ENCODE results near the gene ABCA3.

The ABCA3 gene

GRCh38 chr16:2308089-2308962, 32.2 kb downstream of the ABCA3 start:
- no peak for DNase-seq

GRCh38 chr16:2299915-2300192, 40.7 kb downstream of the ABCA3 start:
- DNase-seq: no peak

- no peak for DNase-seq
Observed at GRCh38 chr16:2299121-2299914, 41.2 kb downstream of the ABCA3 start.

- DNase-seq: no peak
Observed at GRCh38 chr16:2298621-2299020, 41.9 kb downstream of the ABCA3 start.

GRCh38 chr16:2297506-2297860, 43.0 kb downstream of the ABCA3 start:
- DNase-seq: no peak

GRCh38 chr16:2296661-2297505, 43.6 kb downstream of the ABCA3 start:
- DNase-seq: no peak

- DNase-seq: no peak
Observed at GRCh38 chr16:2295056-2295798, 45.3 kb downstream of the ABCA3 start.

- no peak for DNase-seq
Observed at GRCh38 chr16:2292221-2292620, 48.3 kb downstream of the ABCA3 start.

GRCh38 chr16:2289282-2289681, 51.2 kb downstream of the ABCA3 start:
- no peak for DNase-seq

- DNase-seq: no peak
Observed at GRCh38 chr16:2288726-2289125, 51.8 kb downstream of the ABCA3 start.

GRCh38 chr16:2287916-2288547, 52.5 kb downstream of the ABCA3 start:
- DNase-seq: no peak

GRCh38 chr16:2286550-2286949, 54.0 kb downstream of the ABCA3 start:
- DNase-seq: no peak

- DNase-seq: no peak
Observed at GRCh38 chr16:2285731-2286191, 54.8 kb downstream of the ABCA3 start.

GRCh38 chr16:2284797-2285576, 55.5 kb downstream of the ABCA3 start:
- no peak for DNase-seq

GRCh38 chr16:2284001-2284770, 56.3 kb downstream of the ABCA3 start:
- no peak for DNase-seq

- DNase-seq: no peak
Observed at GRCh38 chr16:2282866-2283555, 57.5 kb downstream of the ABCA3 start.

- DNase-seq: no peak
Observed at GRCh38 chr16:2282262-2282661, 58.3 kb downstream of the ABCA3 start.

- DNase-seq: no peak
Observed at GRCh38 chr16:2280981-2281542, 59.5 kb downstream of the ABCA3 start.

GRCh38 chr16:2280461-2280860, 60.1 kb downstream of the ABCA3 start:
- no peak for DNase-seq

Data from stimulated activated CD4-positive, alpha-beta T cell treated with anti-CD3 and anti-CD28 coated beads, Interleukin-1b, Interleukin-23, amount 100 ng/mL, for 48 hours (primary cell).